NCI-H187 treated with DMSO at 0.1 percent for 48 hours (cell line): ENCODE results near the gene KLHL35.
"Not testable (repeated sequence)": the region's sequence is repeated elsewhere in the genome, so short reads cannot be mapped to it uniquely, and the experiment has no call there.

Experiments
- DNase-seq: peaks from one replicate; lab custom pipeline; 2025; lab: John Stamatoyannopoulos, UW

Gene KLHL35

GRCh38 chr11:75423721-75424120 is 9.3 kb downstream of the KLHL35 start:
- no peak for DNase-seq

- no peak for DNase-seq
Observed at GRCh38 chr11:75422248-75423231, 10.5 kb downstream of the KLHL35 start.

GRCh38 chr11:75421902-75422247 is 11.1 kb downstream of the KLHL35 start:
- DNase-seq = no peak

- no peak for DNase-seq
Observed at GRCh38 chr11:75421035-75421602, 11.9 kb downstream of the KLHL35 start.

GRCh38 chr11:75420224-75421034 is 12.6 kb downstream of the KLHL35 start:
- DNase-seq = no peak

- no peak for DNase-seq
Observed at GRCh38 chr11:75413864-75414263, 19.1 kb downstream of the KLHL35 start.

GRCh38 chr11:75413146-75413545 is 19.9 kb downstream of the KLHL35 start:
- not testable (repeated sequence) for DNase-seq

GRCh38 chr11:75409971-75410370 is 23.0 kb downstream of the KLHL35 start:
- not testable (repeated sequence) for DNase-seq

- no peak for DNase-seq
Observed at GRCh38 chr11:75408957-75409219, 24.1 kb downstream of the KLHL35 start.

GRCh38 chr11:75406338-75406777 is 26.6 kb downstream of the KLHL35 start:
- no peak for DNase-seq

GRCh38 chr11:75403983-75404658 is 28.9 kb downstream of the KLHL35 start:
- DNase-seq = no peak

GRCh38 chr11:75403037-75403436 is 30.0 kb downstream of the KLHL35 start:
- DNase-seq = no peak

GRCh38 chr11:75402002-75402773 is 30.8 kb downstream of the KLHL35 start:
- DNase-seq = no peak

- DNase-seq = no peak
Observed at GRCh38 chr11:75400146-75400865, 32.7 kb downstream of the KLHL35 start.

- DNase-seq = peak; percentile 52
Observed at GRCh38 chr11:75399344-75400145, 33.5 kb downstream of the KLHL35 start, which contains the start of gene RPS3. Gene RPS3 (plus strand): TSS chr11:75399518. CDS start chr11:75399548, 30 bp downstream.

GRCh38 chr11:75398906-75399305 is 34.1 kb downstream of the KLHL35 start:
- no peak for DNase-seq

- DNase-seq = no peak
Observed at GRCh38 chr11:75394085-75394840, 38.7 kb downstream of the KLHL35 start.

- DNase-seq = no peak
Observed at GRCh38 chr11:75389925-75390324, 43.1 kb downstream of the KLHL35 start.

- no peak for DNase-seq
Observed at GRCh38 chr11:75389276-75389605, 43.8 kb downstream of the KLHL35 start.
